Fibroblast of gingiva (primary cell): ENCODE results near the gene COCH.
"Not testable (repeated sequence)": the region's sequence is repeated elsewhere in the genome, so short reads cannot be mapped to it uniquely, and the experiment has no call there.

Source experiments
- DNase-seq: peaks from one replicate; pipeline ENCODE4 v3.0.0-alpha.2; 2011; ENCODE audit warnings: low read depth

COCH gene

GRCh38 chr14:30928462-30928861 is 54.1 kb downstream of the COCH start:
- no peak for DNase-seq

- DNase-seq: not testable (repeated sequence)
These were observed 59.6 kb downstream of the COCH start for GRCh38 chr14:30933937-30934336.

GRCh38 chr14:30935445-30935844 is 61.1 kb downstream of the COCH start:
- DNase-seq: no peak

GRCh38 chr14:30938617-30939016 is 64.3 kb downstream of the COCH start:
- no peak for DNase-seq
